ENCODE data around the gene MEX3B.

MEX3B gene

GRCh38 chr15:82045892-82046665, at the start of gene MEX3B:
Gene MEX3B (minus strand): TSS chr15:82046018. CDS start chr15:82045705, 313 bp downstream.
- DNase-seq, result peak; percentile 82

GRCh38 chr15:82093774-82094211, 48.0 kb upstream of the MEX3B start:
- DNase-seq, result no peak

GRCh38 chr15:82093325-82093724, 47.5 kb upstream of the MEX3B start:
- DNase-seq, result no peak

DNA sequence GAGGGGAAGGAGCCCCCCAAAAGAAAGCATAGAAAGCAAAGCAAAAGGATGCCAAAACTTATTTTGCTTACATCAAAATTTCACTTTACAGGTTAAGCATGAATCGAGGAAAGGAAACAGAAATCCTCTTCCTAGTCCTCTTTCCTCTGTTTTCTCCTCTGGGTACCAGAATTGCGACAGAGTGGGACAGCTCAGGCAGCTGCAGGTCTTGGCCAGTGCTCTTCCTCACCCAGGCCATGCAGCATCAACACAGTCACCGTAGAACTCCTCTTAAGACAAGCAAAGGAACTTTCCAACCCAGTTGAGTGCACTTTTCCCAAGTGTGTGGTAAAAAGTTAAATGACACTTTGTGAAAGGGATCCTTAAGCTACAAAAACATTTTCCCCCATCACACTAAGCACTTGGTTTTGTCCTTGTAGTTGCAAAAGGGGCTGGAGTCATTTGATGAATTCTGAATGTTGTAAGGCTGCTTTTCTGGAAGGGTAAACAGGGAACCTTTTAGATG, 45.9 kb upstream of the MEX3B start:
- DNase-seq, result no peak

DNA sequence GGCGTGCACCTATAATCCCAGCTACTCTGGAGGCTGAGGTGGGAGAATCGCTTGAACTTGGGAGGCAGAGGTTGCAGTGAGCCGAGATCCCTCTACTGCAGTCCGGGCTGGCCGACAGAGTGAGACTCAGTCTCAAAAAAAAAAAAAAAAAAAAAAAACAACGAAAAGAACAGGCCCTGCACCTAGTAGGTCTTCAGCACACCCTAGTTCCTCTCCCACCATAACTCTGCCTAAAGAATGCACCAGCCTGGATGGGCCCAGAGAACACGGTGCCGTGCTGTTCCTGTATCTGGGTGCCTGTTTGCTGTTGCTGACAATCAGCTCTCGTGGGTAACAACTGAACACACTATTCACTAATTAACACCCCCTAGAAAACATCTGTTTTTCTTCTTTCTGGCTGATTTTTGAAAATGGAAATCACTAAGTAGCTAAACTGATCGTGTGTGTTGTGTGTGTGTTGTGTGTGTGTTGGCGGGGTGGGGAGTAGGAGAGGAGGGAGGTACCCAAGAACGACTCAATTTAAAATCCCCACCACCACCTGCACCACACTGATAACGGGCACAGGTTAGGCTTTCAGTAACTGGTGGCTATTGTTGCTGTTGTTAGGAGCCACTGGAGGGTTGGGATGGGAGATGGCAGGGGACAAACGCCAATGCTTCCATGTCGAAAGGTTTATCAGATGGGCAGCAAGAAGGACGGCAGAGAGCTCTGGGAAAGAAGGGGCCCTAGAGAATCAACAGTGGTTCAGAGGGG, 40.6 kb upstream of the MEX3B start:
- no peak for DNase-seq

DNA sequence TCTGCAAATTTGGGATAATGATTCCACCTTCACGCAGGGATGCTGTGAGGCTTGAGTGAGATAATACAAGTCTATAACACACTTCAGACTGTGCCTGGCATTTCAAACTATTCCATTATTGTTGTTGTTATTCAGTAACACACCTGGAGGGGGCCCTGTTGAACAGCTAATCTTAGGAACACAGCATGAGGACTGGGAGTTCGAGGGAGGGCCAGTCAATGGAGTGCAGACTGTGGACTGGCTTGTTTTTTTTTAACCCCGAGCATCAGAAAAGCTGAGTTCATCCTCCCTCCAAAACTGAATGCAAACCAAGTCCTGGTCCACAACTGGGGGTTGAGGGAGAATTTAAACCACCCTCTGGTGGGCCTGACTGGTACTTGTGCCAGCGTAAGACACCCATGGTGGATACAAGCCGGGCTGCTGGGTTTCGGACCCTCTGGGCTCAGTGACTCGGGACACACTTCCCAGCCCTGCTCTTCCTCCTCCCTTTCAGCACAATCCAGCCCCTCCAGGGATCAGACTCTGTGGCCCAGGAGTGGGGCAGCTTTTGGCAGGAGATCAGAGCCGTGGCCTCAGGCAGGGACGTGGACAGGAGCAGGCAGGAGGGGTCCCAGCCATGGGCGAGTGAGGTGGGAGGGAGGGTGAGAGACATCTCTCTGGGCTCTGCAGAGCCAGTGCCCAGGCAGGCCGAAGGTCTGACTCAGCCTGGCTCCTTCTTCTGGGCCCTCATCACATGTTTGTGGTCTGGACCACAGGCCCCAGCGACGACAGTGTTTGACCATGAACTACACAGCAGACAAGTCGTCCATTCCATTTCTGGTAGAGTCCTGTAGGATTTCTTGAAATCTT, 36.3 kb upstream of the MEX3B start:
- DNase-seq, result no peak

GRCh38 chr15:82080774-82081173, 35.0 kb upstream of the MEX3B start:
- no peak for DNase-seq

- DNase-seq, result no peak
Measured at GRCh38 chr15:82079736-82080135, 33.9 kb upstream of the MEX3B start.

DNA sequence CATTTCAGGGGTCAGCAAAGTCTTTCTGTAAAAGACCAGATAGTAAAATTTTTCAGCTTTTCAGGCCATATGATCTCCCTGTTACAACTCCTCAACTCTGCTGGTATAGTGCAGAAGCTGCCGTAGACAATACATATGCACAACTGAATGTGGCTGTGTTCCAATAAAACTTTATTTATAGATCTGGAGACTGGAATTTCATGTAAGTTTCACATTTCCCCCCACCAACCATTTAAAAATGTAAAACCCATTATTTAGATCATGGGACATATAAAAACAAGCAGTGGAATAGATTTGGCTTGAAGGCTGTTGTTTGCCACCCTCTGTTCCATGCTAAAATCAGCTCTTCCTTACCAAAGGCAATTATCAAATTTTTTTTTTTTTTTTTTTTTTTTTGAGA, 28.8 kb upstream of the MEX3B start:
- no peak for DNase-seq

DNA sequence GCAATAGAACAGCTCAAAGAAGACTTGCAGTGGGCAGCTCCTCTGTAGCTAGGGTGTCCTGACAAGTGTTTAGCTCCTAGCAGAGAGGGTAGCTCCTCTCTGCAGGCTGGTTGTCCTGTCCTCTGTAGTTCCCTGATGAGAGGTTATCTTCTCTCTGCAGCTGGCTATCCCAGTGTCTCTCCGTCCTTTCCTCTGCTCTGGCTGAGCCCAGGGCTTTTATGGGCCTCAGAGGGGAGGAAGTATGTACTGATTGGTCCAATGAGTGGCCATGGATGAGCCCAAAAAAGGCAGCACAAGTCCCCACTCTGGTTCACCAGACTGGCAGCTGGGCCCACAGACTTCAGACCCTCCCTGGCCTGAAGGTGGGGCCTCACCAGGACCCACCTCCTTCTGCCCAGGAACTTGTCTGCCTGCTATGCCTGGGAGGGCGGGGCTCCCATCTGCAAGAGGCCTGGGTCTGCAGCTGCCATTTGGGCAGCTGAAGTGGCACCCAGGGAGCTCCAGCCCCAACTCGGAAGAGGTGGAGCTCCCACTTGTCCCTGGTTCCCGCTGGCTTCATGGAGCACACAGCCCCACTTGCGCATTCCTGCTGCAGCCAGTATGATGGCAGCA, 27.2 kb upstream of the MEX3B start:
- DNase-seq, result no peak

- no peak for DNase-seq
Measured at GRCh38 chr15:82066455-82066854, 20.6 kb upstream of the MEX3B start.

DNA sequence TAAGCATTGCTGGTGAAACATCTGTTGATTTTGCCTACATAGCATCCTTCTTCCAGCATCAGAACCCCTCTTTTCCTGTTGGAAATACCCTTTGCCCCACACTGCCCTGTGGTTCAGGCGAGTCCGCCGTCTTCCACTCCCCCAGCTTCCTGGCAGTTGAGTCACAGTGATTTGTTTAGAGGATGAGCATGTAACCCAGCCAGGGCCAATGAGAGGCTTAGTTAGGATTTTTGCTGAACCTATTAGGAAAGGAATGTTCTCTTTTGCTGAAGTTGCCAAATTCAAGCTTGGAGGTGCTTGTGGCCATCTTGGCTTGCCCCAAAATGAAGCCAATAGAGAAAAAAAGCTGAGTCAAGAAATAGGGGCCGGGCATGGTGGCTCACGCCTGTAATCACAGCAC, 19.0 kb upstream of the MEX3B start:
- no peak for DNase-seq

DNA sequence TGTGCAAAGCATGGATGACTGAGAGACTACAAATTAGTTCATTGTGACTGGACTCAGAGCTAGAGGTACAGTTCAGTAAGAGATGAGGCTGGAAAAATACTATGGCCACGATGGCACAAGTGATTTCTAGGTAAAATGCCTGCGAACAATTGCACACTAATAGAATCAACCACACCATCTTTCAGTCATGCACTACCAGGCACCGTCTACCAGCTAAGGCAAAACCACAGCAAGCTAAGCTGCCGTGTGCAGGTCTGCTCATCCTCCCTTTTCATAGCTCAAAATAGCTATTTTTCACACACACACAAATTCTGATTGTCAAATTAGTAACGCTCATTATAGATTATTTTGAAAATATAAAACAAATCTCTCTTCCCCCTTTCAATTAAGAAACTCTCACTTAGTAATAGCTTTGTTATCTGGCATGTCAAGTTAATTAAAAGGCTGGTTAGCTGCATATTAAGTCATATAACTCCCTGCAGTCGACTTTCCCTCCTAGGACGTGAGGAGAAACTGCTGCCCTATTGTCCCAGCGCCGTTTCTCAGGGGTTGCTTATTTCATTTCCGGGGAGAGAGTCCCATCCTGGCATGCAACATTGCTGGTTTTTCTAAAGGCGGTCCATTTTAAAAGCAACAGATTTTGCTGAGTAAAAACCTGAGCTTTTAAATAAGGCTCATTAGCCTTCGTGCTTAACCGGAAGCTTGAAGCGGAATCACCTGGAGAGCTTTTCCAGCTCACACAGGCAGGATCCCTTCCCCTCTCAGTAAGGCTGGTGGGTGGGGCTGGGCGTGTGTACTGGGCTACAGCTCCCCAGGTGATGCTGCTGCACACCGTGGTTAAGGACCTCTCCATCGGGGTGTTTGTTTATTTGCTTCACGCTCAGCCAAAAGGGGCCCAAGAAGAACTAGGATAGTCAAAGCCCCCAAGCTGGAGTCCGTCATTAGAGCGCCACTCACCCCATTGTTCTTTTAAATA, 16.9 kb upstream of the MEX3B start:
- DNase-seq, result no peak

DNA sequence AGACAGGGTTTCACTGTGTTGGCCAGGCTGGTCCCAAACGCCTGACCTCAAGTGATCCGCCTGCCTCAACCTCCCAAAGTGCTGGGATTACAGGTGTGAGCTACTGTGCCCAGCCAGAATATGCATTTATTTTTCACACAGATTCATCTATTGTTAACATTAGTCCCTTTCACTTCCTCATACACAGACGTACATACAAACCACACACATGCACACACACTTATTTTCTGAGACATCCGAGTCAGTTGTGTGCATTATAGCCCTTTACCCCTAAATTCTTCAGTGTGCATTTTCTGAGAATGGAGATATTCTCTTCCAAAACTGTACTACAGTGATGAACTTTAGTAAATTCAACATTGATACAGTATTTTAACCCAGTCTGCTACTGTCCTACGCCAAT, 15.0 kb upstream of the MEX3B start:
- no peak for DNase-seq

DNA sequence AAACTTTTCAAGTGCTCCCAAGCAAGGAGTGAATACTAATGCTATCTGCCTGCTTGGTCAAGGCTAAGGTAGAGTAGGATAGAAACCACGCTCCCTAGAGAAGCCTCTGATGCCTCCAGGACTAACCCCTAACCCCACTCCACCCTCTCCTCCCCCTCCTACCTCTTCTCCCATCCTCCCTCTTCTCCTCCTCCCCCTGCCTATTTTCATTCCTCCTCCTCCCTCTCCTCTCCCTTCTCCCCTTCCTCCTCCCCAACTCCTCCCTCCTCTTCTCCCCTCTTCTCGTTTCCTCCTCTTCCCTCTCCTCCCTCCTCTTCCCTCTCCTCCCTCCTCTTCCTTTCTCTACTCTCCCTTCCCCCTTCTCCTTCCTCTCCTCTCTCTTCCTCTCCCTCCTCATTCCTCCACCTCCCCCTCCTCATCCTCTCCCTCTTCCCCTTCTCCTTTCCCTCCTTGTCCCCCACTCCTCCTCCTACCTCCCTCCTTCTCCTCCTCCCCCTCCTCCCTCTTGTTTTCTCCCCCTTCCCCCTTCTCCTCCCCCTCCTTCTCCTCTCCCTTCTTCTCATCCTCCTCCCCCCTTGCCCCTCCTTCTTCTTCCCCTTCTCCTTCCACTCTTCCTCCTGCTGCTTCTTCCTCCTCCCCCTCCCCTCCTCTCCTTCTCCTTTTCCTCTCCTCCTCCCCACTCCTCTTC, 12.8 kb upstream of the MEX3B start:
- DNase-seq, result no peak

GRCh38 chr15:82058026-82058425, 12.2 kb upstream of the MEX3B start:
- DNase-seq, result no peak

GRCh38 chr15:82056958-82057823, 11.4 kb upstream of the MEX3B start:
- no peak for DNase-seq

- DNase-seq, result no peak
Measured at GRCh38 chr15:82052751-82053150, 6.9 kb upstream of the MEX3B start.

DNA sequence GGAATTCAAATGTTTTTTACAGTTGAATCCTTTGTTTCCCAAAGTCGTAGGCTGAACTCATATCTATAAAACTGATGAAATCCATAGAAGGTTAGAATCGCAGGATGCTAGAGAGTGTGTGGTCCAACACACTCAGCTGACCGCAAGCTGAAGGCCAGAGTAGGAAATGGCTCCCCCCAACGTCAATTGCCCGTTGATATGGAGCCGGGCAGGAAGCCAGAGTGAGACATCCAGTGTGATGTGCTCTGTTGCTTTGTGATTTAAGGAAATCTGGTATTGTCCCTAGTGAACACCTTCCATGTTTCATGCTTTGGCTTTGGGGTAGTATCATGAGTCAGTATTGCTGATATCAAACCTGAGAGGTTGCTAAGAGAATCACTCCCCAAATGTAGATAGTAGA, 5.8 kb upstream of the MEX3B start:
- DNase-seq, result no peak

GRCh38 chr15:82048811-82049210, 3.0 kb upstream of the MEX3B start:
- no peak for DNase-seq
